ENCODE measurements around the gene ZNF683.

- TF ChIP-seq, protein P1, sequence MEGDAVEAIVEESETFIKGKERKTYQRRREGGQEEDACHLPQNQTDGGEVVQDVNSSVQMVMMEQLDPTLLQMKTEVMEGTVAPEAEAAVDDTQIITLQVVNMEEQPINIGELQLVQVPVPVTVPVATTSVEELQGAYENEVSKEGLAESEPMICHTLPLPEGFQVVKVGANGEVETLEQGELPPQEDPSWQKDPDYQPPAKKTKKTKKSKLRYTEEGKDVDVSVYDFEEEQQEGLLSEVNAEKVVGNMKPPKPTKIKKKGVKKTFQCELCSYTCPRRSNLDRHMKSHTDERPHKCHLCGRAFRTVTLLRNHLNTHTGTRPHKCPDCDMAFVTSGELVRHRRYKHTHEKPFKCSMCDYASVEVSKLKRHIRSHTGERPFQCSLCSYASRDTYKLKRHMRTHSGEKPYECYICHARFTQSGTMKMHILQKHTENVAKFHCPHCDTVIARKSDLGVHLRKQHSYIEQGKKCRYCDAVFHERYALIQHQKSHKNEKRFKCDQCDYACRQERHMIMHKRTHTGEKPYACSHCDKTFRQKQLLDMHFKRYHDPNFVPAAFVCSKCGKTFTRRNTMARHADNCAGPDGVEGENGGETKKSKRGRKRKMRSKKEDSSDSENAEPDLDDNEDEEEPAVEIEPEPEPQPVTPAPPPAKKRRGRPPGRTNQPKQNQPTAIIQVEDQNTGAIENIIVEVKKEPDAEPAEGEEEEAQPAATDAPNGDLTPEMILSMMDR (IDR thresholded peaks at IDR 0.05; ENCODE audit: low read depth, low read length): no peak
- no peak for TF ChIP-seq POLR2A (IDR thresholded peaks at IDR 0.05; ENCODE audit: extremely low read depth, insufficient read length)
- TF ChIP-seq MAX (IDR thresholded peaks at IDR 0.05; ENCODE audit: low read depth, low read length): no peak
- TF ChIP-seq MYC (IDR thresholded peaks at IDR 0.05; ENCODE audit: low read depth, low read length): no peak
Measured at GRCh38 chr1:26356106-26356505, 16.4 kb downstream of the ZNF683 start.

Data from NB4 (cell line).